ENCODE measurements around the gene GABBR1. TPM values are rescaled to one million over a fixed set of nuclear protein-coding genes. Genes with fewer than 3 reads are reported as not detected.

The GABBR1 gene
- total RNA-seq, 2 donors from 2014 or later: 19.4 to 30.7 TPM

- peak; percentile 98 for DNase-seq (ENCODE audit: low spot score)
- Histone ChIP-seq H3K36me3 (no peaks in the 10 kb centered on the region), H3K27ac (peak overlapping the region; percentile 92 to 96), H3K9me3 (no peaks in the 10 kb centered on the region), H3K27me3 (replicated peaks; ENCODE audit: insufficient read depth) (no peaks in the 10 kb centered on the region), H3K4me1 (replicated peaks) (no peaks in the 10 kb centered on the region), H3K4me3 (peak overlapping the region; percentile 43 to 45)
- peak; percentile 91 to 97 (median 96) for TF ChIP-seq CTCF (IDR thresholded peaks at IDR 0.05)
- TF ChIP-seq POLR2AphosphoS5 (IDR thresholded peaks at IDR 0.05): peak; percentile 96
- TF ChIP-seq POLR2A (IDR thresholded peaks at IDR 0.05): peak; percentile 87
- intact Hi-C loops (cut with DNase I): no loop called here
- WGBS: 4% methylated on average over 33 of the region's 33 CpGs
These were observed 17.0 kb upstream of the GABBR1 start for GRCh38 chr6:29649701-29650673.

GRCh38 chr6:29647927-29648642, 15.1 kb upstream of the GABBR1 start:
- H3K4me1 ChIP-seq (replicated peaks): no peaks in the 10 kb centered on the region
- no peak for DNase-seq (ENCODE audit: low spot score)
- H3K36me3 ChIP-seq: no peaks in the 10 kb centered on the region
- TF ChIP-seq POLR2A (IDR thresholded peaks at IDR 0.05): no peak
- TF ChIP-seq POLR2AphosphoS5 (IDR thresholded peaks at IDR 0.05): no peak
- TF ChIP-seq CTCF (IDR thresholded peaks at IDR 0.05): peak in 2 of 4 experiments; percentile 42 to 43
- H3K27me3 ChIP-seq (replicated peaks; ENCODE audit: insufficient read depth): no peaks in the 10 kb centered on the region
- WGBS: 92% methylated on average over 23 of the region's 23 CpGs
- intact Hi-C loops (cut with DNase I): no loop called here
- no peaks in the 10 kb centered on the region for H3K9me3 ChIP-seq
- H3K4me3 ChIP-seq: no peak overlapping the region
- H3K27ac ChIP-seq: no peak overlapping the region

GRCh38 chr6:29641430-29642148, 8.6 kb upstream of the GABBR1 start:
- no peak overlapping the region for H3K4me3 ChIP-seq
- no peaks in the 10 kb centered on the region for H3K9me3 ChIP-seq
- WGBS: 35% methylated on average over 3 of the region's 3 CpGs
- intact Hi-C loops (cut with DNase I): no loop called here
- H3K27ac ChIP-seq: no peak overlapping the region
- H3K27me3 ChIP-seq (replicated peaks; ENCODE audit: insufficient read depth): no peaks in the 10 kb centered on the region
- DNase-seq (ENCODE audit: low spot score): no peak
- H3K36me3 ChIP-seq: no peaks in the 10 kb centered on the region
- H3K4me1 ChIP-seq (replicated peaks): no peaks in the 10 kb centered on the region
- no peak for TF ChIP-seq POLR2AphosphoS5 (IDR thresholded peaks at IDR 0.05)
- TF ChIP-seq CTCF (IDR thresholded peaks at IDR 0.05): no peak
- TF ChIP-seq POLR2A (IDR thresholded peaks at IDR 0.05): no peak

GRCh38 chr6:29637247-29637646, 4.3 kb upstream of the GABBR1 start:
- intact Hi-C loops (cut with DNase I): no loop called here
- Histone ChIP-seq H3K4me3 (no peak overlapping the region), H3K9me3 (no peaks in the 10 kb centered on the region), H3K27me3 (replicated peaks; ENCODE audit: insufficient read depth) (no peaks in the 10 kb centered on the region), H3K4me1 (replicated peaks) (no peaks in the 10 kb centered on the region), H3K27ac (no peak overlapping the region), H3K36me3 (no peaks in the 10 kb centered on the region)
- DNase-seq (ENCODE audit: low spot score): no peak
- TF ChIP-seq POLR2A (IDR thresholded peaks at IDR 0.05) (no peak), POLR2AphosphoS5 (IDR thresholded peaks at IDR 0.05) (no peak), CTCF (IDR thresholded peaks at IDR 0.05) (no peak)
- WGBS: 94% methylated on average over 9 of the region's 9 CpGs
